ENCODE measurements around the gene APRT. TPM values are rescaled to one million over a fixed set of nuclear protein-coding genes. Genes with fewer than 3 reads are reported as not detected.

The APRT gene
- total and polyA plus RNA-seq, 10 of the 15 experiments (the other 5 are each of a cell fraction or from before 2014, with no cell fraction given): 30.6 to 495 (median 166) TPM

DNA sequence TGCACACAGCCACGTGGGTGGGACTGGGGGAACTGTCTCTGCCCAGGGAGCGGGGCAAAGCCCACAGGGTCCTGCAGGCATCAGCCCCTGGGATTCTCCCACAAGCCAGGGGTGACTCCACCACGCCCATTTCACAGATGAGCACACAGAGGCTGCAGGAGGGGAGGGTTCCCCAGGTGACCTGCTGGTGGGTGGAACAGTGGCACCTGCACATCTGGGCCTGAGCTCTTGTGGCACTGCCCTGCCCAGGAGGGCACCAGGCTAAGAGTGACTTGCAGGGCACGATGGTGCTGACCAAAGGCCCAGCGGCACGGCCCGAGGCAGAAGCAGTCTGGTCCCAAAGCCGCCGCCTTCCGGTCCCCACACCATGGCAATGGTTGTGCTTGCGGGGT lies 50.6 kb downstream of the APRT start:
- BruUV-seq (replicated peaks): no TSS peak
- Histone ChIP-seq H3K4me1 (ENCODE audit: control insufficient read depth, insufficient read depth, low read length) (no peaks in the 10 kb centered on the region), H3K4me2 (ENCODE audit: control insufficient read depth, insufficient read depth) (no peak overlapping the region), H3K9ac (ENCODE audit: control insufficient read depth, insufficient read depth, low read length) (no peak overlapping the region), H3K27me3 (replicated peaks in 1 of 2; ENCODE audit: control insufficient read depth in 2 of 2, insufficient read depth in 2 of 2, low read length in 1 of 2) (no peaks in the 10 kb centered on the region), H3K36me3 (ENCODE audit: control insufficient read depth in 2 of 2, insufficient read depth in 2 of 2, low read length in 1 of 2) (peaks cover 0 to 6% of the 10 kb centered on the region in 2 experiments; a peak in 3 of 4 replicates), H3K9me3 (replicated peaks; ENCODE audit: control insufficient read depth, insufficient read depth, low read length) (no peaks in the 10 kb centered on the region), H4K20me1 (ENCODE audit: control insufficient read depth, insufficient read depth) (no peaks in the 10 kb centered on the region; the same call in none of the 2 replicates), H3K4me3 (no peak overlapping the region), H2AFZ (ENCODE audit: control insufficient read depth, low read depth, low read length) (no peak overlapping the region), H3K27ac (ENCODE audit: control insufficient read depth, insufficient read depth) (no peak overlapping the region), H3K79me2 (ENCODE audit: control insufficient read depth, insufficient read depth, low read length) (peaks cover 8% of the 10 kb centered on the region)
- no peak for ATAC-seq
- no peak for FAIRE-seq
- in situ Hi-C loops (cut with MboI): no loop called here
- SMC1A ChIA-PET (ENCODE audit: uncharacterized antibody, unreplicated experiment): no interaction called here
- peak; percentile 52; the same call in 1 of the 2 replicates for TF ChIP-seq POLR2A (IDR thresholded peaks at IDR 0.05; ENCODE audit: low read depth, low read length)
- no peak for TF ChIP-seq SP1 (IDR thresholded peaks at IDR 0.05; ENCODE audit: low read depth, low read length)
- RAD21 ChIA-PET (ENCODE audit: unreplicated experiment): no interaction called here
- 87% methylated on average over 11 of the region's 11 CpGs for WGBS (ENCODE audit: insufficient coverage, insufficient replicate concordance, low lambda C conversion rate, missing lambda C conversion rate)
- POLR2A ChIA-PET: no interaction called here
- intact Hi-C loops (cut with micrococcal nuclease; ENCODE audit: unreplicated experiment): no loop called here
- no peak for DNase-seq (ENCODE audit: low read depth, low spot score)
- CTCF ChIA-PET: interaction anchor here (0.5 to 1.5 kb wide), 2 partner anchors 14 to 395 kb away, joined by 3 read pairs; no protein-coding TSS in a partner anchor

DNA sequence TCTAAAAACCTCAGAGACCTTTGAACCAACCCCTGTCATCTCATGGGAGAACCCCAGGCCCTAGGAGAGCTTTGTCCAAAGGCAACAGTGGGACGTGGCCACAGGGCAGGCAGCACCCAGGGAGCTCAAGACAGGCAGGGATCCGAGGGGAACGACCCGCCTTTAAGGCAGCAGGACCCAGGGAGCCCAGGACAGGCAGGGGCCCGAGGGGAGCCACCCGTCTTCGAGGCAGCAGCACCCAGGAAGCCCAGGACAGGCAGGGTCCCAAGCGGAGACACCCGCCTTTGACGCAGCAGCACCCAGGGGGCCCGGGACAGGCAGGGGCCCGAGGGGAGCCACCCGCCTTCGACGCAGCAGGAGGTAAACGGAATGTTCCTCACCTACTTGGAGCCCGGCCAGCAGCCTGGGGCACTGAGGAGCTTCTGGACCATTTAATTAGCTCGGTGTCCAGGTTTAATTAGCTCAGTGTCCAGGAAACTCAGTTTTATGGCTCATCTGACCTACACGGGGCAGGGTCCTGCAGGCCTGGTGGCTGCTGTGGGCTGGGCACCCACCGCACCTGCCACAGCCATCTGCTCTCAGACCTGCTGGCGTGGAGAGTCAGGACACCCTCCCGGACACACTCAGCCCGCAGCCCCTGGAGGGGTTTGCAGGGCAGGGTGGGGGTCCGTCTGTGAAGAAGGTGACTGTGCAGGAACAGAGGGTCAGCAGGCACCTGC lies 51.1 kb downstream of the APRT start:
- H3K9me3 ChIP-seq (replicated peaks; ENCODE audit: control insufficient read depth, insufficient read depth, low read length): no peaks in the 10 kb centered on the region
- SMC1A ChIA-PET (ENCODE audit: uncharacterized antibody, unreplicated experiment): no interaction called here
- TF ChIP-seq RUNX3 (IDR thresholded peaks at IDR 0.05; ENCODE audit: low read length) (no peak), NFYA (IDR thresholded peaks at IDR 0.05; ENCODE audit: borderline replicate concordance, low read depth, low read length) (no peak), ZNF274 (IDR thresholded peaks at IDR 0.05; ENCODE audit: insufficient read depth, insufficient read length) (no peak), FOXM1 (IDR thresholded peaks at IDR 0.05; ENCODE audit: low read depth, low read length) (no peak), NFXL1 (IDR thresholded peaks at IDR 0.05; ENCODE audit: borderline replicate concordance) (no peak), BHLHE40 (IDR thresholded peaks at IDR 0.05; ENCODE audit: borderline replicate concordance in 1 of 2, low read depth in 2 of 2, low read length in 1 of 2) (no peak), SUPT20H (IDR thresholded peaks at IDR 0.05; ENCODE audit: borderline replicate concordance, control insufficient read depth, low read depth, low read length) (no peak), CHD2 (IDR thresholded peaks at IDR 0.05; ENCODE audit: borderline replicate concordance, low read depth, low read length) (no peak), SMC3 (IDR thresholded peaks at IDR 0.05; ENCODE audit: borderline replicate concordance, low read length) (no peak), GABPA (IDR thresholded peaks at IDR 0.05; ENCODE audit: low read depth) (no peak), KDM1A (IDR thresholded peaks at IDR 0.05; ENCODE audit: borderline replicate concordance) (no peak), NR2F1 (conservative IDR thresholded peaks at IDR 0.05) (no peak), KLF5 (IDR thresholded peaks at IDR 0.05; ENCODE audit: partially characterized antibody) (no peak)
- TF ChIP-seq, protein P1, sequence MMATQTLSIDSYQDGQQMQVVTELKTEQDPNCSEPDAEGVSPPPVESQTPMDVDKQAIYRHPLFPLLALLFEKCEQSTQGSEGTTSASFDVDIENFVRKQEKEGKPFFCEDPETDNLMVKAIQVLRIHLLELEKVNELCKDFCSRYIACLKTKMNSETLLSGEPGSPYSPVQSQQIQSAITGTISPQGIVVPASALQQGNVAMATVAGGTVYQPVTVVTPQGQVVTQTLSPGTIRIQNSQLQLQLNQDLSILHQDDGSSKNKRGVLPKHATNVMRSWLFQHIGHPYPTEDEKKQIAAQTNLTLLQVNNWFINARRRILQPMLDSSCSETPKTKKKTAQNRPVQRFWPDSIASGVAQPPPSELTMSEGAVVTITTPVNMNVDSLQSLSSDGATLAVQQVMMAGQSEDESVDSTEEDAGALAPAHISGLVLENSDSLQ (IDR thresholded peaks at IDR 0.05): no peak
- no peak overlapping the region for H3K9ac ChIP-seq (ENCODE audit: control insufficient read depth, insufficient read depth, low read length)
- RAD21 ChIA-PET (ENCODE audit: unreplicated experiment): no interaction called here
- H3K27me3 ChIP-seq (replicated peaks in 1 of 2; ENCODE audit: control insufficient read depth in 2 of 2, insufficient read depth in 2 of 2, low read length in 1 of 2): no peaks in the 10 kb centered on the region
- peaks cover 0 to 5% of the 10 kb centered on the region in 2 experiments; a peak in 3 of 4 replicates for H3K36me3 ChIP-seq (ENCODE audit: control insufficient read depth in 2 of 2, insufficient read depth in 2 of 2, low read length in 1 of 2)
- DNase-seq (ENCODE audit: low read depth, low spot score): no peak
- no TSS peak for BruUV-seq (replicated peaks)
- H3K4me1 ChIP-seq (ENCODE audit: control insufficient read depth, insufficient read depth, low read length): no peaks in the 10 kb centered on the region
- H3K27ac ChIP-seq (ENCODE audit: control insufficient read depth, insufficient read depth): no peak overlapping the region
- H2AFZ ChIP-seq (ENCODE audit: control insufficient read depth, low read depth, low read length): no peak overlapping the region
- in situ Hi-C loops (cut with MboI) (no loop called here), intact Hi-C loops (cut with micrococcal nuclease; ENCODE audit: unreplicated experiment) (no loop called here)
- ATAC-seq: no peak
- H3K4me2 ChIP-seq (ENCODE audit: control insufficient read depth, insufficient read depth): no peak overlapping the region
- POLR2A ChIA-PET: no interaction called here
- no peak for FAIRE-seq
- WGBS (ENCODE audit: insufficient coverage, insufficient replicate concordance, low lambda C conversion rate, missing lambda C conversion rate): 86% methylated on average over 18 of the region's 24 CpGs
- H3K79me2 ChIP-seq (ENCODE audit: control insufficient read depth, insufficient read depth, low read length): peaks cover 6% of the 10 kb centered on the region
- CTCF ChIA-PET: interaction anchor here (1.3 to 1.5 kb wide), 2 partner anchors 13 to 17 kb away, joined by 3 read pairs; no protein-coding TSS in a partner anchor
- no peaks in the 10 kb centered on the region; the same call in none of the 2 replicates for H4K20me1 ChIP-seq (ENCODE audit: control insufficient read depth, insufficient read depth)
- no peak overlapping the region for H3K4me3 ChIP-seq

Measured in GM12878 (cell line).